ENCODE results near the gene NPHP3.

- TF ChIP-seq CTCF (IDR thresholded peaks at IDR 0.05): no peak
- no peak for TF ChIP-seq EP300 (IDR thresholded peaks at IDR 0.05)
- TF ChIP-seq POLR2A (IDR thresholded peaks at IDR 0.05; ENCODE audit: low read depth): no peak
These were observed 67.5 kb downstream of the NPHP3 start for GRCh38 chr3:132654721-132655120.

Measured in esophagus muscularis mucosa (tissue), 4 donors.